Right lung (tissue), 5 donors: ENCODE data around the gene FAAP24. TPM values are rescaled to one million over a fixed set of nuclear protein-coding genes. Genes with fewer than 3 reads are reported as not detected.
"Not testable (repeated sequence)": the region's sequence is repeated elsewhere in the genome, so short reads cannot be mapped to it uniquely, and the experiment has no call there.

Experiments used
- DNase-seq, 2 donors: peaks; one replicate each; pipeline ENCODE4 v3.0.0-alpha.2; 2013
- polyA plus RNA-seq, 5 donors: library from polyadenylated mRNA; unstranded; fragments of 120-200 nt; gene quantifications; one replicate each; pipeline versions ENCODE4 v1.2.1 to v1.2.3, GENCODE V29; 2013; ENCODE audit warnings: inconsistent platforms in 1 of 5, low replicate concordance in 1 of 5; ENCODE audit not compliant: insufficient read length in 5 of 5, insufficient read depth in 1 of 5

Gene FAAP24
- polyA plus RNA-seq, 5 donors, result 3.2 to 4.8 (median 4.4) TPM

DNA sequence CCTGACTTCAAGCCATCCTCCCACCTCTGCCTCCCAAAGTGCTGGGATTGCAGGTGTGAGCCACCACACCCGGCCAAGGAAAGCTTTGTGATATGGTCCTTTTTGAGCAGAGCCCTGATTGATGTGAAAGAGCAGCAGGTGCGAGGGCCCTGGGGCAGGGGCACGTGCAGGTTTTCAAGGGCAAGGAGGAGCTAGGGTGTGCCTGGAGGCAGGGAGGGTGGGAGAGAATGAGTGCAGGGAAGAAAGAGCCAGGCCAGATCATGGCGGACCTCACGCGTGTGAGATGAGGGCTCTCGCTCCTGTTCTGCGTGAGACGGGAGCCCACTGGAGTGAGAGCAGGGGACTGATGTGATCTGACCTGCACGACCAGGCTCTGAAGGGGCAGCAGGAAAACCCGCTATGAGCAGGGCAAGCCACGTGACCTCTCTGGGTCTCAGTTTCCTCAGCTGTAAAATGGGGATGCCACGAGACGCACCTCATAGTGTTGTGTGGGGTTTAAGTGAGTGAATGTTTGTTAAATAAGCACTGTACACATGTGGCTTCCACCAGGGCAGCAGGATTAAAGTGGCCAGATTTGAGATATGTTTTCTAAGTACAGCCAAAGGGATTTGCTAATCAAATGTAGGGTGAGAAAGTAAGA is 25.8 kb downstream of the FAAP24 start:
- DNase-seq, result no peak

DNA sequence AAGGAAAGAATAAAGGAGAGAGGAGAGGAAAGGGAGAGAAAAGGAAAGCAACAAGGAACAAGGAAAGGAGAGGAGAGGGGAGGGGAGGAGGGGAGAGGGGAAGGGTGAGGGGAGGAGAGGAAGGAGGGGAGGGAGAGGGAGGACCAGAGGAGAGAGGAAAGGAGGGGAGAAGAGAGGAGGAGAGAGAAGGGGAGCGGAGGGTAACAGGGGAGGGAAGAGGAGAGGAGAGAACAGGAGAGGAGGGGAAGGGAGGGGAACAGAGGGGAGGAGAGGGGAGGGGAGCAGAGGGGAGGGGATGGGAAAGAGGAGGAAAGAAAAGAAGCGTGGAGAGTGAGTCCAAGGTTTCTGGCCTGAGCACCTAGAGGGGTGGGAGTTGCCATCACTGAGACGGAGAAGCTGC is 26.7 kb downstream of the FAAP24 start:
- no peak for DNase-seq

DNA sequence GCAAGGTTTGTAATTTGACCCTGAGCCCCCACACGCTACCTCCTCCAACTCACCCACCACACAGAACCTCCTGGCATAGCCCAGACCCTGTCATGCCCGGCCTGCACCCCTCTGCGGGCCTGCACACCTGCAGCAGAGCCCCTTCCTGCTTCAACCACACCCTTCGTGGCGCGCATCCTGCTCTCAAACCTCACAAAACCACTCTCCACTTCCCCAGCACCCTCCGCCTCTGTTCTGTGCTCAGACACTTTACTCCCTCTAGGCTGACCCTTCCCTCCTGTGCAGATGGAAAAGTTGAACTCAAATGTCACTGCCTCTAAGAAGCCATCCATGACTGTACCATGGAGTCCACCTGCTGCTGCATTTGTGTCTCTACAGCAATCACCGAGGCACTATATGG is 28.5 kb downstream of the FAAP24 start:
- DNase-seq, result no peak

DNA sequence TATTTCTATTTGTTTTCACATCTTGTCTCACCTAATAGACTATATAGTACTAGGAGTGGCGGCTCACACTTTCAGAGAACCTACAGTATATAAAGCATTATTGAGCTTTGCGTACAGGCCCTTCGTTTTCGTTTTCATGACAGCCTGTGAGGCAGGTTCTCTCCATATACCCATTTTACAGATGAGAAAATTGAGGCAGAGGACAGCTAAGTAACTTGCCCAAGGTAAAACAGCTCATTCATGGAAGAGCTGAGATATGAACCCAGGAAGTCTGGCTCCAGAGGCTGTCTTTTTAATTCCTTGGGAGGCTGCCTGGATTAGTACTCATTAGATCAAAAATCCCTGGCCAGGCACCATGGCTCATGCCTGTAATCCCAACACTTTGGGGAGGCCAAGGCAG is 28.9 kb downstream of the FAAP24 start:
- no peak for DNase-seq

DNA sequence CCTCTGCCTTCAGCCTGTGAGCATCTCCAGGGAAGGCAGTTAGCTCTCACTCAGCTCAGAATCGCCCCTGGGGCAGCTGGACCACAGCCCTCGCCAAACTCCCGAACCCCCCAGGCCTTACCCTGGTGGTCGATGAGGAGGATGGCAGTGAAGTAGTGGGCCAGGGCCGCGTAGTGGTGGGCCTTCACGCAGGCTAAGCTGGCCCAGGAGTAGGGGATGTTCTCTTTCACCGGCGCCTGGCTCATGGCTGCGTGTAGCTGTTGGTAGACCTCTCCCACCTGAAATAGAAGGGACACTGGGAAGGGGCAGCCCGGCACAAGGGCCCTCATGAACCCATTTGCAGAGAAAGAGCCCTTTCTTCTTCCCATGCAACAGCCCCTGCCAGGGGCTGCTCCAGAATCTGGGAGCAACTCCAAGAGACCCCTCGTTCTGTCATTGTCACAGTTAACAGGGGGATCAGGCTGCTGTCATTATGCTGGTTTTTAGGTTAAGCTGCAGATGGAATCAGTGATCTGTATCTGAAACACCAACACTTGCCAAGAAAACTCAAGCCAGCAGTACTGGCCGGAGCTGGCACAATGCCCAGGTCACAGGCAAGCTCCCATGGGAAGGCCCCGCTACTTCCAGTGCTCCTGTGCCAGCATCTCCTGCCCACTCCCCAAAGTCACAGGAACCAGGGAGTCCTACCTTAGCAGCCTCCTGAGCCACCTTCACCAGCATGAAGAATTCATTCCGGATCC is 30.3 kb downstream of the FAAP24 start:
- not testable (repeated sequence) for DNase-seq

DNA sequence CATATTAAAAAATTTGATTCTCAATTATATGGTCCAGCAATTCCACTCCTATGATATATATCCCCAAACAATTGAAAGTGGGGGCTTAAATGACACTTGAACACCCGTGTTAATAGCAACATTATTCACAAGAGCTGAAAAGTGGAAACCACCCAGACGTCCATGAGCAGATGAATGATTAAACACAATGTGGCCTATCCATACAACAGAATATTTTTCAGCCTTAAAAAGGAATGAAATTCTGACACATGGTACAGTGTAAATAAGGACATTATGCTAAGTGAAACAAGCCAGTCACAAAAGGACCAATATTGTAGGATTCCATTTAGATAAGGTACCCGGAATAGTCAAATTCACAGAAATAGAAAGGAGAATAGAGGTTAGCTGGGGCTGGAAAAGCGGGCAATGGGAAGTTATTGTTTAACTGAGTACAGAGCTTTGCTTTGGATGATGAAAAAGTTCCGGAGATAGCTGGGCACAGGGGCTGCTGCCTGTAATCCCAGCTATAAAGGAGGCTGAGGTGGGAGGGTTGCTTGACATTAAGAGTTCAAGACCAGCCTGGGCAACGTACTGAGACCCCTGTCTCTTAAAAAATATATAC is 31.5 kb downstream of the FAAP24 start:
- not testable (repeated sequence) for DNase-seq

DNA sequence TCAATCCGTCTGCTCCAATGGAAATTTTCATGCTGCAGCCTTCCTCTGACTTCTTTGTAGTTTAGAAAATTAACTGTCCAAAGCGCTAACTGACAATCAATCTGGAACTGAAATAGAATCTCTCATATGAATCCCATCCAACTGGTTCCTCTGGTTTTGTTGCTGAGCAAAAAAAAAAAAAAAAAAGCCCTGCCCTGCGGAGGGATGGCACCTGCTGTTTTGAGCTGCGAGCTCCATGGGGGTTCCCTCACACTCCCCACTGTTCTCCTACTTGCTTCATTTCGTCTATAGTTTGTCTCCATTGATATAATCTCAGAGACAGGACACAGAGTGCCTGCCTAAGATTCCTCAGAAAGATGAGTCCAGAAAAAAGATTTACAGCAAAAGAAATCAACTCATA is 33.4 kb downstream of the FAAP24 start:
- DNase-seq, result peak in 1 of 2 donors; percentile 7

DNA sequence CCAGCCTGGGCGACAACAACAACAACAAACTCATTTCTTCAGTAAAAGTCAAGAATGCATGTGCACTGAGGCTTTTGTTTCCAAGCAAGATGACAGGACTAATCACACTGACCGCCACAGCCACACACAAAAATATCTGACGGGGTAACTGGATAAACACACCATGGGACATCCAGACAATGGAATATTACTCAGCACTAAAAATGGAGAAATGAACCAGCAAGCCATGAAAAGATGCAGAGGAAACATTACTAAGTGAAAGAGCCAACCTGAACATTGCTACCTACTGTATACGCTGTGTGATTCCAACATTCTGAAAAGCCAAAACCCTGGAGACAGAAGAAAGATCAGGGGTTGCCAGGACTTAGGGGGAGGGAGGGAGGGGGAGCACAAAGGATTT is 36.7 kb downstream of the FAAP24 start:
- no peak for DNase-seq

DNA sequence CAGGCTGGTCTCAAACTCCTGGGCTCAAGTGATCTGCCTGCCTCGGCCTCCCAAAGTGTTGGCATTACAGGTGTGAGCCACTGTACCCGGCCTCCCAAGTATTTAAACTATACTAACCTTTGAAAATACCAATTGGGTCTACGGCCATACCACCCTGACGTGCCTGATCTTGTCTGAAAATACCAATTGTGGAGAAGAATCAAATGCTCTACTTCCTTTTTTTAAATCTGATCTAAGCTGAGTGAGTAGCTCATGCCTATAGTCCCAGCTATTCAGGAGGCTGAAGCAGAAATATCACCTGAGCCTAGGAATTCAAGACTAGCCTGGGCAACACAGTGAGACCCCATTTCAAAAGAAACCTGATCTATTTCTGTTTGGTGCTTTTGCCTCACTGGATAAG is 38.8 kb downstream of the FAAP24 start:
- not testable (repeated sequence) for DNase-seq

DNA sequence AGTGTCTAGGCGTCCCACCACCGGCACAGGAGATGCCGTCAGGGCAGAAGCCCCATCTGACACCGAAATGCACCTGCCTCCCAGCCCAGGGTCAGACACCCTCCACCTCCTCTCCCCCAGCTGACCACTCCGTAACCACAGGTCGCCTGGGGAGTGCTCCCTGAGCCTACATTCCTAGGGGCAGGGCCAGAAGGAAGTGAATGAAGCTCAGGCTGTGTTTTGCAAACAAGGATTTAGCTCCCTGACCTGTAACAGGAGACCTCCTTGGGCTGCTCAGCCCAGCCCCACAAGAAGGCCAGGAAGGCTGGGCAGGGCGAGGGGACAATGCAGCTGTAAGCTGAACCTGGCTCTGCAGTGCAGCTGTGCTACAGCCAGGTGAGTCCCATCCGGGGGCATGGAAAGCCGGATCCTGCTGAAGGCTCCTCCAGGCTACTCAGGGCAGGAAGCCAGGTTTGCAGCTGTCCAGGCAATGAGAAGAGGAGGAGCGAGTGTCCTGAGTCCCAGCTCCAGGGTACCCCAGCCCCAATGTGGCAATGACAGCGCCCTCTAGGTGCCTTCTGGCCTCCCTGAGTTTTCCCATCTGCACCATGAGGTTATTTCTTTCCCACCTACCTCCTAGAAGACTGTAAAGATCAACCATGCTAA is 50.6 kb downstream of the FAAP24 start:
- DNase-seq, result no peak

DNA sequence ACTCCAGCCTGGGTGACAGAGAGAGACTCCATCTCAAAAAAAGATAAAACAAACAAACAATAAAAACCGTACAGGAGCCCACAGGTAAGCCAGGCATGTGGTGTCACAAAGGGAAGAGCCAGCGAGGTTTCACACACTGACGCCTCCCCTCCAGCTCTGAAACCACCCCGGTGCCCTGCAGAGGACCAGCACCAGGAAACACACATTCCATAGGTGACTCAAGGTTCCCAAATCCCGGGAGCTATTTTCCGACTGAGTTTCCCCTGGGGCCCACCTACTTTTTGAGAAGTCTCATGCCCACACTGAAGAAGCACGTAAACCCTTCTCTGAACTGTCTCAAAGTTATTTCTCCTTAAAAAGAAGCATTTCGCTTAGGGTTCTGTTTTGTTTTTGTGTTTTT is 52.4 kb downstream of the FAAP24 start:
- DNase-seq, result no peak

DNA sequence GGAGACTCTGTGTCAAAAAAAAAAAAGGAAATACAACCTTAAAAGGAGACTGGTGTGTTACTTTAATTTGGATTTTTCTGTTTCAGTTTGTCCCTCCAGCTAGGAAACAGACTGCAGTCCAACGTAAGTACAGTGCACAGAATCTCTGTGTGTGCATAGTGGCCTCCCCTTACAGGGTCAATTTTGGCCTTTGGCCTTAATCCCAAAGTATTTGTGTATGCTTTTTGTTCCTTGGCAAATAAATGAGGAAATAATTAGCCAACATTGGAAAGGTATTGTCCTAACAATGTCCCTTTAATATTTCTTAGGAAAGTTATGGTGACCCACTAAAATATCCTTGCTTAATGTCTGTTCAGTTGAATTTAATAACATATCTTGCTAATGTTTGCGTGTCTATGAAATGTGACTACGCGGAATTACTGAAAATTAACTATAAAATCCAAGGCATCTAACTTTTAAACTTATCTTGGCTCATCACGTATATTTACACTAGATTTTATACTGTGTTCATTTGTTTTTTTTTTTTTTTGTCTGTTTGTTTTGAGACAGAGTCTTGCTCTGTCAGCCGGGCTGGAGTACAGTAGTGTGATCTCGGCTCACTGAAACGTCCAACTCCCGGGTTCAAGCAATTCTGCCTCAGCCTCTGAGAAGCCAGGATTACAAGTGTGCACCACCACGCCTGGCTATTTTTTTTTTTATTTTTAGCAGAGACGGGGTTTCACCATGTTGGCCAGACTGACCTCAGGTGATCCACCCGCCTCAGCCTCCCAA is 53.6 kb downstream of the FAAP24 start:
- DNase-seq, result not testable (repeated sequence)

DNA sequence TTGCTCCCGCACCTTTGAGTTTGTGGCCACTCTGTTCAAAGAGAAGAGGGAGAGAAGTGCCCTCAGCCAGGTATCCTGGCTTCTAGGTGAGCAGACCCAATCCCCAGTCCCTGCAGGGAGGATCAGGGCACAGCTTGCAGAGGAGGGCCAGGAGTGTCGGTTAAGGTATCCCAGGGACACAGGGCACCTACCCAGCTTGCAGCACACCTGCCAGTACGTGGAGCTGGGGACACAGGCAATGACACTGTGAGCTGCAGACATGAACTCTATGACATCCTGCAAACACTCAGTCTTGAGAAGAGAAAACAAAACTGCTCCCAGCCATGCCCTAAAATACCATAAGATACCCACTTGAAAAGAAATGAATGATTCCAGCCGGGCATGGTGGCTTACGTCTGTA is 54.6 kb downstream of the FAAP24 start:
- not testable (repeated sequence) for DNase-seq

Other genes with a start within 250 kb of the FAAP24 start
- 1 to 10 TPM in 2 of 5 donors, under 1 TPM in 3; 0.85 to 1.5 (median 0.97) TPM for gene SLC7A9, start 102.5 kb upstream of the FAAP24 start, polyA plus RNA-seq
- gene CEP89, start 284 bp upstream of the FAAP24 start, polyA plus RNA-seq, result 10 to 100 TPM; 30.9 to 35.0 (median 32.4) TPM
- gene RHPN2, start 92.6 kb downstream of the FAAP24 start, polyA plus RNA-seq, result 1 to 10 TPM; 6.2 to 9.2 (median 8.7) TPM
- gene GPATCH1, start 108.9 kb downstream of the FAAP24 start, polyA plus RNA-seq, result 10 to 100 TPM; 15.4 to 19.5 (median 17.1) TPM
- gene WDR88, start 159.9 kb downstream of the FAAP24 start, polyA plus RNA-seq, result 1 to 10 TPM in 4 of 5 donors, under 1 TPM in 1; 0.94 to 1.7 (median 1.3) TPM
- 10 to 100 TPM; 16.3 to 43.4 (median 25.5) TPM for gene LRP3, start 222.1 kb downstream of the FAAP24 start, polyA plus RNA-seq